ENCODE data around the gene TANC1. TPM values are rescaled to one million over a fixed set of nuclear protein-coding genes. Genes with fewer than 3 reads are reported as not detected.

TANC1 gene
- total RNA-seq, 1 experiment from 2014 or later: 2.5 TPM

DNA sequence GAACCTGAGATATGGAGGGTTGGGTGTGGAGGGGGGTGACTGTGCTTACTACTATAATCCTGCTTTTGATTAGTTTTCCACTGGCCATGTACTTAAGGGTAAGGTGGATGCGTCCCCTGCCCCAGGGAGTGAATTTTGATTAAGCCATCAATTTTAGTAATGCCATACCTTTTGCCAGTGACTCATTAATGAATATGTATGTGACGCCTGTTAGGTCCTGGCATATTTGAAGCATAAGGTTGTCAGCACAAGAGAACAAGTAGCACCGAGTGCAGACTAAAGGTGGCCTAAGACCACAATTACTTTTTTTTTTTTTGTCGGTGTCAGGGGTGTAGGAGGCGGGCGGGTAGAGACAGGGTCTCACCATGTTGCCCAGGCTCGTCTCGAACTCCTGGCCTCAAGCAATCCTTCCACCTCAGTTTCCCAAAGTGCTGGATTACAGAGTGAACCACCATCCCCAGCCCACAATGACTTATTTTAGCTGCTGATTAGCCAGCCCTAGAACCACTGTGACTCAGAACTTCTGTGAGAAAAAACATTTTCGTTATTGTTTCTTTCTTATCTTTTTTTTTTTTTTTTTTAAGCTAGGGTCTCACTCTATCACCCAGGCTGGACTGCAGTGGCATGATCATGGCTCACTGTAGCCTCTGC is 7.0 kb downstream of the TANC1 start:
- H2AK5ac ChIP-seq (ENCODE audit: insufficient read length, low read length): no peak overlapping the region
- no CpG with 5 or more reads among the region's 9 CpGs for WGBS (ENCODE audit: extremely low coverage, insufficient read length, low lambda C conversion rate)
- H3K4me2 ChIP-seq (ENCODE audit: insufficient read depth, insufficient read length, low read length): no peak overlapping the region
- no peak overlapping the region for H3K18ac ChIP-seq (ENCODE audit: insufficient read length, low read depth, low read length)
- H3K4ac ChIP-seq (ENCODE audit: low read depth, low read length): no peak overlapping the region
- no peaks in the 10 kb centered on the region for H4K20me1 ChIP-seq (ENCODE audit: control insufficient read depth, insufficient read depth, insufficient read length)
- no peaks in the 10 kb centered on the region for H3K79me1 ChIP-seq (ENCODE audit: insufficient read depth, low read depth, low read length, poor library complexity, severe bottlenecking)
- no peaks in the 10 kb centered on the region for H3K4me1 ChIP-seq (ENCODE audit: insufficient read depth, low read length)
- no peak for DNase-seq
- H3K4me3 Mint-ChIP-seq: no peak overlapping the region
- H4K8ac ChIP-seq (replicated peaks; ENCODE audit: insufficient read length, low read depth, low read length): no peak overlapping the region
- TF ChIP-seq CTCF (conservative IDR thresholded peaks at IDR 0.05): no peak
- peaks cover 34% of the 10 kb centered on the region for H3K27me3 Mint-ChIP-seq (ENCODE audit: low read depth)
- no peak overlapping the region for H4K91ac ChIP-seq (ENCODE audit: insufficient read length, low read depth, low read length)
- no peak overlapping the region for H4K5ac ChIP-seq (ENCODE audit: insufficient read length, low read depth, low read length)
- H3K9ac ChIP-seq (ENCODE audit: extremely low read depth, insufficient read length, low read length): no peak overlapping the region
- H2BK5ac ChIP-seq (ENCODE audit: insufficient read length, low read length): no peak overlapping the region
- no peaks in the 10 kb centered on the region for H3K9me3 ChIP-seq (ENCODE audit: control insufficient read depth, low read depth, low read length)
- H3K9me3 Mint-ChIP-seq: no peaks in the 10 kb centered on the region
- H3K79me2 ChIP-seq (ENCODE audit: insufficient read depth, low read length): no peaks in the 10 kb centered on the region
- H2AFZ ChIP-seq (ENCODE audit: low read length): no peak overlapping the region
- no peak overlapping the region for H3K14ac ChIP-seq (ENCODE audit: insufficient read depth, low read length)
- no peak overlapping the region for H2BK120ac ChIP-seq (ENCODE audit: low read depth, low read length, poor library complexity, severe bottlenecking)
- no peak overlapping the region for H3K27ac Mint-ChIP-seq
- no peaks in the 10 kb centered on the region for H3K23me2 ChIP-seq (ENCODE audit: insufficient read length, low read depth, low read length, poor library complexity, severe bottlenecking)
- no peak overlapping the region for H3T11ph ChIP-seq (ENCODE audit: low read length)
- no peak overlapping the region for H2BK15ac ChIP-seq (ENCODE audit: low read depth, low read length)
- no peak overlapping the region for H2BK20ac ChIP-seq (ENCODE audit: low read depth, low read length, poor library complexity, severe bottlenecking)
- no peak overlapping the region for H3K56ac ChIP-seq (ENCODE audit: insufficient read length, low read depth, low read length)
- no peak overlapping the region for H2BK12ac ChIP-seq (ENCODE audit: insufficient read length, low read depth, low read length)
- H3K27me3 ChIP-seq (ENCODE audit: insufficient read depth, low read length): peaks cover 6% of the 10 kb centered on the region; the same call in 1 of the 2 replicates
- H3K36me3 Mint-ChIP-seq (ENCODE audit: insufficient read depth in 1 of 3, low read depth in 3 of 3): no peaks in the 10 kb centered on the region
- H3K27ac ChIP-seq (ENCODE audit: insufficient read length, low read depth, low read length): no peak overlapping the region
- H3K23ac ChIP-seq (ENCODE audit: insufficient read length, low read depth, low read length): no peak overlapping the region
- peaks cover 5 to 9% of the 10 kb centered on the region in 2 experiments for H3K4me1 Mint-ChIP-seq
